Liver (tissue), 9 donors: Measurements from ENCODE around the gene CLIC5. TPM values are rescaled to one million over a fixed set of nuclear protein-coding genes. Genes with fewer than 3 reads are reported as not detected.

Experiments used
- DNase-seq: peaks from one replicate; pipeline ENCODE4 v3.0.0-alpha.2; 2017; ENCODE audit warnings: low spot score
- H3K27ac ChIP-seq, 2 donors: one replicate each; pipeline ENCODE4 v1.7.0; 2013; ENCODE audit warnings: inconsistent platforms in 2 of 2, low read length in 2 of 2, control low read depth in 1 of 2, low read depth in 1 of 2, mild to moderate bottlenecking in 1 of 2
- H3K27me3 ChIP-seq, 4 donors: one replicate each; pipeline versions ENCODE4 v1.6.1 to v1.7.0; 2013; ENCODE audit warnings: low read length in 3 of 4, inconsistent platforms in 1 of 4, mild to moderate bottlenecking in 1 of 4, moderate library complexity in 1 of 4; ENCODE audit not compliant: control insufficient read depth in 4 of 4, insufficient read depth in 4 of 4
- H3K36me3 ChIP-seq, 4 donors: one replicate each; pipeline versions ENCODE4 v1.6.1 to v1.7.0; 2013; ENCODE audit warnings: low read length in 3 of 4, mild to moderate bottlenecking in 3 of 4, low read depth in 1 of 4, moderate library complexity in 1 of 4; ENCODE audit not compliant: control insufficient read depth in 4 of 4, insufficient read depth in 3 of 4
- H3K4me1 ChIP-seq, 4 donors: one replicate each; pipeline versions ENCODE4 v1.6.1 to v1.7.0; 2013; ENCODE audit warnings: low read length in 3 of 4, mild to moderate bottlenecking in 3 of 4, moderate library complexity in 1 of 4; ENCODE audit not compliant: control insufficient read depth in 4 of 4, insufficient read depth in 4 of 4
- H3K4me3 ChIP-seq, 3 donors: one replicate each; pipeline versions ENCODE4 v1.6.1 to v1.7.0; 2013; ENCODE audit warnings: low read length in 3 of 3, control low read depth in 1 of 3, low read depth in 1 of 3, mild to moderate bottlenecking in 1 of 3
- H3K9ac ChIP-seq, 2 donors: one replicate each; pipeline ENCODE4 v1.7.0; 2013; ENCODE audit warnings: low read length in 2 of 2, mild to moderate bottlenecking in 2 of 2, moderate library complexity in 2 of 2, control low read depth in 1 of 2, low read depth in 1 of 2
- H3K9me3 ChIP-seq, 4 donors: one replicate each; pipeline versions ENCODE4 v1.6.1 to v1.7.0; 2013; ENCODE audit warnings: low read length in 3 of 4; ENCODE audit not compliant: control insufficient read depth in 4 of 4
- ATF3 ChIP-seq: IDR thresholded peaks from 2 replicates; pipeline ENCODE4 v1.6.1; 2016; ENCODE audit warnings: antibody characterized with exemption
- CTCF ChIP-seq: fragments of 150-350 bp; IDR thresholded peaks from 2 replicates; pipeline ENCODE4 v1.5.1; 2017; ENCODE audit warnings: improper control_type of control experiment, low read depth, low read length; ENCODE audit not compliant: missing input control
- EGR1 ChIP-seq, 2 donors: IDR thresholded peaks; 2 replicates each; pipeline ENCODE4 v1.6.1; 2016 to 2018; ENCODE audit warnings: antibody characterized with exemption in 2 of 2, low read depth in 2 of 2
- FOXA1 ChIP-seq: IDR thresholded peaks from 2 replicates; pipeline ENCODE4 v1.6.1; 2016; ENCODE audit warnings: antibody characterized with exemption
- FOXA2 ChIP-seq: IDR thresholded peaks from 2 replicates; pipeline ENCODE4 v1.6.1; 2016; ENCODE audit warnings: antibody characterized with exemption
- GABPA ChIP-seq, 2 donors: IDR thresholded peaks in 1 of 2; conservative IDR thresholded peaks in 1 of 2; 2 replicates each; pipeline ENCODE4 v1.6.1; 2016; ENCODE audit warnings: antibody characterized with exemption in 2 of 2, mild to moderate bottlenecking in 1 of 2, moderate library complexity in 1 of 2
- HNF4A ChIP-seq, 2 donors: conservative IDR thresholded peaks; 2 replicates each; pipeline ENCODE4 v1.6.1; 2016; ENCODE audit warnings: antibody characterized with exemption in 2 of 2, mild to moderate bottlenecking in 2 of 2
- HNF4G ChIP-seq: IDR thresholded peaks from 2 replicates; pipeline ENCODE4 v1.6.1; 2016; ENCODE audit warnings: antibody characterized with exemption
- JUND ChIP-seq, 2 donors: IDR thresholded peaks; 2 replicates each; pipeline ENCODE4 v1.6.1; 2016; ENCODE audit warnings: antibody characterized with exemption in 2 of 2
- MAX ChIP-seq: IDR thresholded peaks from 2 replicates; pipeline ENCODE4 v1.6.1; 2016; ENCODE audit warnings: antibody characterized with exemption
- NR2F2 ChIP-seq: IDR thresholded peaks from 2 replicates; pipeline ENCODE4 v1.6.1; 2016; ENCODE audit warnings: antibody characterized with exemption
- RAD21 ChIP-seq, 2 donors: IDR thresholded peaks; 2 replicates each; pipeline ENCODE4 v1.6.1; 2016; ENCODE audit warnings: antibody characterized with exemption in 2 of 2, mild to moderate bottlenecking in 2 of 2
- REST ChIP-seq: IDR thresholded peaks from 2 replicates; pipeline ENCODE4 v1.6.1; 2016; ENCODE audit warnings: antibody characterized with exemption, mild to moderate bottlenecking
- RXRA ChIP-seq, 2 donors: IDR thresholded peaks; 2 replicates each; pipeline ENCODE4 v1.6.1; 2017 to 2018; ENCODE audit warnings: antibody characterized with exemption in 2 of 2, mild to moderate bottlenecking in 1 of 2
- SP1 ChIP-seq: IDR thresholded peaks from 2 replicates; pipeline ENCODE4 v1.6.1; 2018; ENCODE audit warnings: antibody characterized with exemption, mild to moderate bottlenecking
- TAF1 ChIP-seq: conservative IDR thresholded peaks from 2 replicates; pipeline ENCODE4 v1.6.1; 2016; ENCODE audit warnings: antibody characterized with exemption, mild to moderate bottlenecking
- YY1 ChIP-seq: IDR thresholded peaks from 2 replicates; pipeline ENCODE4 v1.6.1; 2016; ENCODE audit warnings: antibody characterized with exemption, mild to moderate bottlenecking
- WGBS: extraction: QIAGEN DNeasy Blood & Tissue Kit; methylation state at CpG from one replicate; pipeline ENCODE4 v1.1.7; 2013; 5-methylcytosine and 5-hydroxymethylcytosine counted together
- polyA plus RNA-seq, 2 donors: library from polyadenylated mRNA; stranded (reverse) in 1 of 2; unstranded in 1 of 2; fragments of 200-250 nt in 1 of 2; fragments of >200 nt in 1 of 2; fragmentation: Nextera tagmentation in 1 of 2; extraction: Ambion mirVana in 1 of 2; gene quantifications; one replicate each; pipeline versions ENCODE4 v1.2.1 to v1.2.3, GENCODE V29; 2013 to 2015
- total RNA-seq, 2 donors: library from RNA; depleted of rRNA; stranded (reverse); fragments of >200 nt; gene quantifications; one replicate each; pipeline ENCODE4 v1.2.3, GENCODE V29; 2014
- TF ChIP-seq, protein P1 (sequence below): IDR thresholded peaks from 2 replicates; pipeline ENCODE4 v1.6.1; 2016; ENCODE audit warnings: antibody characterized with exemption
- donor health status: healthy.
- donor health status: healthy.
- donor health status: healthy.
- donor health status: healthy.
- donor health status: healthy.

The CLIC5 gene
- total and polyA plus RNA-seq, 4 donors = 0.05 to 0.33 (median 0.14) TPM

DNA sequence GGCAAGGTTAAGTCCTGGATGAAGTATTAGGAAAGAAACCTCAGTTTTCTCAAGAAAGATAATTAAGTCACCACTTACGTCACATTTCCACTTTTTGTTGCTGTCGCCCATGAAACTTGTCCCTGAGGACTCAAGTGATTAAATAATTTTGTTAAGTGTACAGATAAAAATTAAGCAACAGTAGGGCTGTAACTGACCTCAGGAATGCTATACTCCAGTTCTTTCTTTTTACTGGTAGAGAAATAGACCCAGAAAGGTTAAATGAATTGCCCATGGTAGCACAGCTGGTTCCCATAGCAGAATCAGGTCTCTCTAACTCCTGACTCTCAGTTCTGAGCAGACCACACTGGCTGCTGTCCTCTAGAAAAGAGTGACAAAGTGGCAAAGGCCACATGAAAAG is 54.5 kb downstream of the CLIC5 start:
- no peak overlapping the region for H3K27ac ChIP-seq
- 89% methylated on average over 2 of the region's 2 CpGs for WGBS

More for the DNA sequence above, 54.5 kb downstream of the CLIC5 start:
- no peaks in the 10 kb centered on the region for H3K4me1 ChIP-seq
- no peaks in the 10 kb centered on the region for H3K27me3 ChIP-seq
- no peak overlapping the region for H3K9ac ChIP-seq
- no peak overlapping the region for H3K4me3 ChIP-seq
- no peak for TF ChIP-seq REST
- TF ChIP-seq FOXA1 = no peak
- no peak for TF ChIP-seq EGR1 (IDR thresholded peaks at IDR 0.05; ENCODE audit: low read depth in 2 of 2)
- TF ChIP-seq JUND (IDR thresholded peaks at IDR 0.05) = no peak
- no peak for TF ChIP-seq RAD21 (IDR thresholded peaks at IDR 0.05)
- TF ChIP-seq RXRA (IDR thresholded peaks at IDR 0.05) = no peak
- no peak for TF ChIP-seq CTCF
- no peak for TF ChIP-seq ATF3
- TF ChIP-seq GABPA (IDR thresholded peaks at IDR 0.05 in 1 of 2, conservative IDR thresholded peaks at IDR 0.05 in 1 of 2) = no peak
- no peak for TF ChIP-seq YY1
- no peak for TF ChIP-seq NR2F2
- TF ChIP-seq MAX = no peak
- no peak for TF ChIP-seq FOXA2
- no peak for TF ChIP-seq HNF4A (conservative IDR thresholded peaks at IDR 0.05)
- TF ChIP-seq TAF1 = no peak
- TF ChIP-seq HNF4G = no peak
- no peak for TF ChIP-seq SP1
- TF ChIP-seq, protein P1, sequence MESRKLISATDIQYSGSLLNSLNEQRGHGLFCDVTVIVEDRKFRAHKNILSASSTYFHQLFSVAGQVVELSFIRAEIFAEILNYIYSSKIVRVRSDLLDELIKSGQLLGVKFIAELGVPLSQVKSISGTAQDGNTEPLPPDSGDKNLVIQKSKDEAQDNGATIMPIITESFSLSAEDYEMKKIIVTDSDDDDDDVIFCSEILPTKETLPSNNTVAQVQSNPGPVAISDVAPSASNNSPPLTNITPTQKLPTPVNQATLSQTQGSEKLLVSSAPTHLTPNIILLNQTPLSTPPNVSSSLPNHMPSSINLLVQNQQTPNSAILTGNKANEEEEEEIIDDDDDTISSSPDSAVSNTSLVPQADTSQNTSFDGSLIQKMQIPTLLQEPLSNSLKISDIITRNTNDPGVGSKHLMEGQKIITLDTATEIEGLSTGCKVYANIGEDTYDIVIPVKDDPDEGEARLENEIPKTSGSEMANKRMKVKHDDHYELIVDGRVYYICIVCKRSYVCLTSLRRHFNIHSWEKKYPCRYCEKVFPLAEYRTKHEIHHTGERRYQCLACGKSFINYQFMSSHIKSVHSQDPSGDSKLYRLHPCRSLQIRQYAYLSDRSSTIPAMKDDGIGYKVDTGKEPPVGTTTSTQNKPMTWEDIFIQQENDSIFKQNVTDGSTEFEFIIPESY = no peak
- H3K36me3 ChIP-seq = no peaks in the 10 kb centered on the region
- H3K9me3 ChIP-seq = peaks cover 0 to 5% (median 2%) of the 10 kb centered on the region in 4 donors
- DNase-seq = no peak
